K562 (cell line): Measurements from ENCODE around the gene CDT1. TPM values are rescaled to one million over a fixed set of nuclear protein-coding genes. Genes with fewer than 3 reads are reported as not detected.

ENCODE experiments used
- BHLHE40 ChIP-seq: IDR thresholded peaks from 2 replicates; pipeline ENCODE4 v1.6.1; 2011; ENCODE audit warnings: low read length, improper control_type of control experiment
- HNRNPL ChIP-seq: fragments of 200-400 bp; formaldehyde crosslinking; IDR thresholded peaks from 2 replicates; pipeline ENCODE4 v1.6.1; 2017; ENCODE audit warnings: low read depth, mild to moderate bottlenecking, low read length
- MED1 ChIP-seq: sonication (generic); formaldehyde crosslinking; IDR thresholded peaks from 2 replicates; pipeline ENCODE4 v1.8.1; 2023; ENCODE audit warnings: missing genetic modification reagents, borderline replicate concordance
- NEUROD1 ChIP-seq: fragments of 150-350 bp; IDR thresholded peaks from 2 replicates; pipeline ENCODE4 v1.6.1; 2014; ENCODE audit warnings: borderline replicate concordance, low read length, low read depth; ENCODE audit not compliant: partially characterized antibody
- NR0B1 ChIP-seq: fragments of 450-650 bp; IDR thresholded peaks from one replicate; pipeline ENCODE4 v1.6.1; 2018; ENCODE audit warnings: mild to moderate bottlenecking, moderate library complexity; ENCODE audit not compliant: partially characterized antibody
- OTX1 ChIP-seq: fragments of 450-650 bp; formaldehyde crosslinking; IDR thresholded peaks from 2 replicates; pipeline ENCODE4 v1.4.0; 2022; ENCODE audit warnings: mild to moderate bottlenecking
- POLR2AphosphoS5 ChIP-seq: IDR thresholded peaks from 2 replicates; pipeline ENCODE4 v1.6.1; 2011; ENCODE audit warnings: mild to moderate bottlenecking, low read depth, low read length, moderate library complexity; ENCODE audit not compliant: control insufficient read depth, insufficient read depth
- POLR3G ChIP-seq: IDR thresholded peaks from 2 replicates; pipeline ENCODE4 v1.6.1; 2011; ENCODE audit not compliant: insufficient read length, insufficient replicate concordance; ENCODE audit errors: extremely low read depth
- STAT6 ChIP-seq: sonication (generic); formaldehyde crosslinking; IDR thresholded peaks from 2 replicates; pipeline ENCODE4 v1.8.1; 2023; ENCODE audit warnings: mild to moderate bottlenecking, missing genetic modification reagents
- TGIF2 ChIP-seq: sonication (generic); formaldehyde crosslinking; IDR thresholded peaks from 2 replicates; pipeline ENCODE4 v1.8.1; 2022; ENCODE audit warnings: mild to moderate bottlenecking, missing genetic modification reagents, moderate library complexity
- ZBTB12 ChIP-seq: fragments of 250-450 bp; sonication (Bioruptor Pico); IDR thresholded peaks from 2 replicates; pipeline ENCODE4 v1.4.0; 2020
- ZNF280B ChIP-seq: fragments of 250-450 bp; sonication (Bioruptor Pico); IDR thresholded peaks from 2 replicates; pipeline ENCODE4 v1.5.1; 2021; ENCODE audit warnings: mild to moderate bottlenecking
- ZNF347 ChIP-seq: fragments of 450-650 bp; formaldehyde crosslinking; IDR thresholded peaks from 2 replicates; pipeline ENCODE4 v1.4.0; 2020; ENCODE audit warnings: low read depth, mild to moderate bottlenecking, moderate library complexity
- ZNF592 ChIP-seq: fragments of 450-650 bp; IDR thresholded peaks from 2 replicates; pipeline ENCODE4 v1.6.1; 2017; ENCODE audit warnings: antibody characterized with exemption, mild to moderate bottlenecking
- ZNF785 ChIP-seq: fragments of 250-450 bp; sonication (Bioruptor Pico); IDR thresholded peaks from 2 replicates; pipeline ENCODE4 v1.4.0; 2020; ENCODE audit warnings: mild to moderate bottlenecking
- polyA plus RNA-seq, 8 experiments: library from polyadenylated mRNA; depleted of rRNA in 4 of 8; stranded (reverse) in 5 of 8; unstranded in 3 of 8; fragments of >200 nt; fragmentation: Nextera tagmentation in 2 of 8; fragmentation: Illumina TruSeq in 1 of 8; extraction: Ambion mirVana in 2 of 8; extraction: Trizol in 1 of 8; gene quantifications; 2 replicates each; pipeline versions ENCODE4 v1.2.1 to v1.2.3, GENCODE V29; 2011 to 2014; ENCODE audit warnings: inconsistent platforms in 1 of 8, missing spikeins in 1 of 8
- total RNA-seq, 7 experiments: library from RNA; depleted of rRNA in 6 of 7; stranded (reverse); fragments of >200 nt in 6 of 7; fragmentation: Illumina TruSeq in 2 of 7; extraction: Trizol in 2 of 7; gene quantifications; 2 replicates each; pipeline versions ENCODE4 v1.2.1 to v1.2.3, GENCODE V29; 2011 to 2021; ENCODE audit warnings: low replicate concordance in 1 of 7

The CDT1 gene
- total and polyA plus RNA-seq, 9 of the 15 experiments (the other 6 are each of a cell fraction or from before 2014, with no cell fraction given), result 0.92 to 178 (median 14.2) TPM

GRCh38 chr16:88810912-88811768 lies 7.6 kb downstream of the CDT1 start (continued):
- TF ChIP-seq STAT6 (no peak), HNRNPL (peak; percentile 59; the same call in 1 of the 2 replicates), POLR2AphosphoS5 (peak; percentile 38), ZNF592 (0 out of 2 replicates have a peak, but pooled peaks have one; percentile 41), ZNF280B (no peak), ZBTB12 (CRISPR knock-in tag) (no peak), NEUROD1 (no peak), OTX1 (CRISPR knock-in tag) (0 out of 2 replicates have a peak, but pooled peaks have one; percentile 11), ZNF785 (CRISPR knock-in tag) (no peak), TGIF2 (no peak), MED1 (CRISPR knock-in tag) (no peak), POLR3G (no peak), BHLHE40 (peak; percentile 69), ZNF347 (CRISPR knock-in tag) (no peak), NR0B1 (no peak)
